Measurements from ENCODE around the gene RAI1. TPM values are rescaled to one million over a fixed set of nuclear protein-coding genes. Genes with fewer than 3 reads are reported as not detected.

RAI1 gene
- total RNA-seq, 2 experiments from 2014 or later, result 17.1 to 49.4 TPM

GRCh38 chr17:17837966-17838962, 157.0 kb downstream of the RAI1 start:
- BruUV-seq (replicated peaks), result no TSS peak
- no peaks in the 10 kb centered on the region for H4K20me1 ChIP-seq (ENCODE audit: insufficient read depth, low read length)
- peak; percentile 14 for DNase-seq (ENCODE audit: low spot score)
- TF ChIP-seq CTCF (conservative IDR thresholded peaks at IDR 0.05; ENCODE audit: low read length) (no peak), EZH2phosphoT487 (IDR thresholded peaks at IDR 0.05; ENCODE audit: borderline replicate concordance, low read depth, low read length) (no peak)
- peak overlapping the region; percentile 88 for H3K27ac ChIP-seq (ENCODE audit: low read depth, low read length, poor library complexity, severe bottlenecking)
- H3K4me1 ChIP-seq (ENCODE audit: insufficient read depth, low read length, poor library complexity, severe bottlenecking), result peaks cover 73% of the 10 kb centered on the region
- H3K79me2 ChIP-seq (ENCODE audit: insufficient read depth, low read depth, low read length), result peaks cover 28% of the 10 kb centered on the region
- no peaks in the 10 kb centered on the region for H3K9me2 ChIP-seq (ENCODE audit: insufficient read depth, low read length)
- ChIA-PET POLR2A (interaction anchor here (0.5 to 1.8 kb wide), 8 partner anchors 9 to 84 kb away, joined by 3 to 7 read pairs (median 4); no protein-coding TSS in a partner anchor), CTCF (ENCODE audit: unreplicated experiment) (interaction anchor here (1.9 kb wide), 1 partner anchor 25 kb away, joined by 5 read pairs; no protein-coding TSS in a partner anchor)
- intact Hi-C loops (cut with micrococcal nuclease; ENCODE audit: unreplicated experiment), result loop anchor here (1.0 to 2.0 kb wide), 2 partner anchors 15 to 81 kb away; no protein-coding TSS in a partner anchor
- H2AFZ ChIP-seq (ENCODE audit: low read length), result no peak overlapping the region
- H3K9me3 ChIP-seq (ENCODE audit: low read length), result no peaks in the 10 kb centered on the region
- H3K4me2 ChIP-seq (ENCODE audit: low read length), result peak overlapping the region; percentile 93
- peaks cover 13% of the 10 kb centered on the region; the same call in 1 of the 2 replicates for H3K36me3 ChIP-seq (ENCODE audit: insufficient read depth, low read length)
- H3K4me3 ChIP-seq (ENCODE audit: low read depth, low read length, poor library complexity, severe bottlenecking), result no peak overlapping the region

GRCh38 chr17:17839791-17840707, 158.8 kb downstream of the RAI1 start:
- H3K9me3 ChIP-seq (ENCODE audit: low read length), result no peaks in the 10 kb centered on the region
- ChIA-PET CTCF (ENCODE audit: unreplicated experiment) (interaction anchor here (1.9 kb wide), 1 partner anchor 27 kb away, joined by 5 read pairs; no protein-coding TSS in a partner anchor), POLR2A (interaction anchor here (0.6 to 1.6 kb wide), 6 partner anchors 9 to 663 kb away, joined by 3 to 12 read pairs (median 3); no protein-coding TSS in a partner anchor)
- H3K4me2 ChIP-seq (ENCODE audit: low read length), result peak overlapping the region; percentile 71
- H2AFZ ChIP-seq (ENCODE audit: low read length), result peak overlapping the region; percentile 29
- intact Hi-C loops (cut with micrococcal nuclease; ENCODE audit: unreplicated experiment), result no loop called here
- H4K20me1 ChIP-seq (ENCODE audit: insufficient read depth, low read length), result no peaks in the 10 kb centered on the region
- TF ChIP-seq CTCF (conservative IDR thresholded peaks at IDR 0.05; ENCODE audit: low read length) (no peak), EZH2phosphoT487 (IDR thresholded peaks at IDR 0.05; ENCODE audit: borderline replicate concordance, low read depth, low read length) (no peak)
- peak; percentile 90 for DNase-seq (ENCODE audit: low spot score)
- H3K4me3 ChIP-seq (ENCODE audit: low read depth, low read length, poor library complexity, severe bottlenecking), result peak overlapping the region; percentile 69
- peaks cover 2% of the 10 kb centered on the region; the same call in 1 of the 2 replicates for H3K36me3 ChIP-seq (ENCODE audit: insufficient read depth, low read length)
- H3K4me1 ChIP-seq (ENCODE audit: insufficient read depth, low read length, poor library complexity, severe bottlenecking), result peaks cover 55% of the 10 kb centered on the region
- BruUV-seq (replicated peaks), result no TSS peak
- peaks cover 10% of the 10 kb centered on the region for H3K79me2 ChIP-seq (ENCODE audit: insufficient read depth, low read depth, low read length)
- H3K27ac ChIP-seq (ENCODE audit: low read depth, low read length, poor library complexity, severe bottlenecking), result peak overlapping the region; percentile 88
- no peaks in the 10 kb centered on the region for H3K9me2 ChIP-seq (ENCODE audit: insufficient read depth, low read length)

All from OCI-LY7 (cell line).